ENCODE measurements around the gene GPRIN1. TPM values are rescaled to one million over a fixed set of nuclear protein-coding genes. Genes with fewer than 3 reads are reported as not detected.

GPRIN1 gene
- total RNA-seq, 4 donors from 2014 or later = 0.37 to 1.9 (median 0.90) TPM

DNA sequence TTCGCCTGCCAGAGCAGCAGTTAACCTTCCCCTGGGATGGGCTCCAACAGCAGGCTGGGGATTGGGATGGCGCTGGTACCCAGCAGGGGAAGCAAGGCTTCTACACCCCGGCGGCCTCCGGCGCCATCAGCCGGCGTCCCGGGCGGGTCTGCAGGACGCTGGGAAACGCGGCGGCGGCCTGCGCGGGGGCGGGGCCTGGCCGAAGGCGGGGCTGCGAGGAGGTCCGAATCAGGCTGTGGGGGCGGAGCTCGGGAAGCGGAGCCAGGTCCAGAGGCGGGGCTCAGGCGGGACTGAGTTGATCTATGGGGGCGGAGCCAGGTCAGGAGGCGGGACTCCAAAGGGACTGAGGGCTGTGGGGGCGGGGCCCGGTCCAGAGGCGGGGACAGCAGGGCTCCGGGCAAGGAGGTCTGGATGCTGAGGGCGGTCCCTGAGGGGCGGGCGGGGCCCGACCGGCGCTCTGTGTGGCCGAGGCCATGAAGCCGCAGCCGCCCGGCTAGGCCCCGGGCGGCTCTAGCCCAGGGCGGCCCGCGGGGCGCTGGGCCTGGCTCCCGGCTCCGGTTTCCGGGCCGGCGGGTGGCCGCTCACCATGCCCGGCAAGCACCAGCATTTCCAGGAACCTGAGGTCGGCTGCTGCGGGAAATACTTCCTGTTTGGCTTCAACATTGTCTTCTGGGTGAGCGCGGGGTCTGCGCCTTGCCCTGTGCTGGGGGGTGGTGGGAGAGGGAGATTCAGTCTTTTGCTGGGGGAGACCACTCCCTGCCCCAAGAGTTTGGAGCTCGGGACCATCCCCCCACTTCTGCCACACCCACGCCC, 37.3 kb upstream of the GPRIN1 start, which contains the start of gene TSPAN17:
Gene TSPAN17, plus strand, starts transcription at position 455 of the 813 bp plus-strand sequence. Its CDS starts 132 bp downstream, at position 587.
- TF ChIP-seq, protein P1, sequence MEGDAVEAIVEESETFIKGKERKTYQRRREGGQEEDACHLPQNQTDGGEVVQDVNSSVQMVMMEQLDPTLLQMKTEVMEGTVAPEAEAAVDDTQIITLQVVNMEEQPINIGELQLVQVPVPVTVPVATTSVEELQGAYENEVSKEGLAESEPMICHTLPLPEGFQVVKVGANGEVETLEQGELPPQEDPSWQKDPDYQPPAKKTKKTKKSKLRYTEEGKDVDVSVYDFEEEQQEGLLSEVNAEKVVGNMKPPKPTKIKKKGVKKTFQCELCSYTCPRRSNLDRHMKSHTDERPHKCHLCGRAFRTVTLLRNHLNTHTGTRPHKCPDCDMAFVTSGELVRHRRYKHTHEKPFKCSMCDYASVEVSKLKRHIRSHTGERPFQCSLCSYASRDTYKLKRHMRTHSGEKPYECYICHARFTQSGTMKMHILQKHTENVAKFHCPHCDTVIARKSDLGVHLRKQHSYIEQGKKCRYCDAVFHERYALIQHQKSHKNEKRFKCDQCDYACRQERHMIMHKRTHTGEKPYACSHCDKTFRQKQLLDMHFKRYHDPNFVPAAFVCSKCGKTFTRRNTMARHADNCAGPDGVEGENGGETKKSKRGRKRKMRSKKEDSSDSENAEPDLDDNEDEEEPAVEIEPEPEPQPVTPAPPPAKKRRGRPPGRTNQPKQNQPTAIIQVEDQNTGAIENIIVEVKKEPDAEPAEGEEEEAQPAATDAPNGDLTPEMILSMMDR (IDR thresholded peaks at IDR 0.05) = no peak
- DNase-seq (ENCODE audit: low spot score) = peak; percentile 99
- ATAC-seq (ENCODE audit: low FRiP score) = peak; percentile 100

DNA sequence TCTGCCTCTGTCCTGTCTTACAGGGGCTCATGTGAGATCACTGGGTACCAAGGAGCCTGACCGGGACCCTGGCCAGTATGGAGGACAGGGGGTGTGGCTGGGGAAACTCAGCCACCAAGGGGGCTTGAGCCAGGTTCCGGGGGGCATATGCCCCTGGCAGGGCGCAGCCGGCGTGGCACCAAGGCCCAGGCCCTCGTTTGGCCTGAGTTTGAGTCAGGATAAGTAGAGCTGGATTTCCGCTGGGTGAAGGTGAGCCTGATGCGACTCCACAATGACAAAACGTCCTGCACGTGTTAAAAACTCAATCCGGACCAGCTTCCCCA, 36.7 kb upstream of the GPRIN1 start:
- ATAC-seq (ENCODE audit: low FRiP score) = peak; percentile 1
- TF ChIP-seq, protein P1 (IDR thresholded peaks at IDR 0.05) = no peak
- no peak for DNase-seq (ENCODE audit: low spot score)

DNA sequence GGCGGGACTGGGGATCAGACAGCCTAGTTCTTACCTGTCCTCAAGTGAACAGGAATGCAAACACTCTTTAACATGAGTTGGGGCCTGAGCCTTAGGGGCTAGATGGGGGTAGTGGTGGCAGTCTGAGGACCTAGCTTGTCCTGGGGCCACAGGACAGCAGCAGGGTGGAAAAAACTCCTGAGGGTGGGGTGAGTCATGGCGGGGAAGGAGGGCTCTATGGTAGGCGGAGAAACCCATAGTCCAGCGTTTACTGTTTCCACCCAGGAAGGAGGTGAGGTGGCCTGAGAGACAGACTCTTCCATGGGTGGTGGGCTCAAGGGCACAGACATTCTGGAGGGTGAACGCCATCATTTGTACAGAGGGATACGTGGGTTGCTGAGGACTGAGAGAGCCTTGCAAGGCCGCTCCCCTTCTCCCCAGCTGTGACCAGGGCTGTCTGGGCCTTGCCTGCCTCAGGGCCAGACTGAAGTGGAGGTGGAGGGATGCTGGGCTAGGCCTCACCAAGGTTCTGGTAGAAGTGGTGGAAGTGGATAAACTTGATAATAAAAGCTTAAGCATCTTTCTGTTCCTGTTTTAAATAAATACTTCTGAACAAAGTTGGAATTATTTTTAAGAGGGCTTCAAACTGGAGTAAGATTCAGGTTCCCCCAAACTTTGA, 36.2 kb upstream of the GPRIN1 start:
- no peak for ATAC-seq (ENCODE audit: low FRiP score)
- TF ChIP-seq, protein P1 (IDR thresholded peaks at IDR 0.05) = no peak
- DNase-seq (ENCODE audit: low spot score) = no peak

DNA sequence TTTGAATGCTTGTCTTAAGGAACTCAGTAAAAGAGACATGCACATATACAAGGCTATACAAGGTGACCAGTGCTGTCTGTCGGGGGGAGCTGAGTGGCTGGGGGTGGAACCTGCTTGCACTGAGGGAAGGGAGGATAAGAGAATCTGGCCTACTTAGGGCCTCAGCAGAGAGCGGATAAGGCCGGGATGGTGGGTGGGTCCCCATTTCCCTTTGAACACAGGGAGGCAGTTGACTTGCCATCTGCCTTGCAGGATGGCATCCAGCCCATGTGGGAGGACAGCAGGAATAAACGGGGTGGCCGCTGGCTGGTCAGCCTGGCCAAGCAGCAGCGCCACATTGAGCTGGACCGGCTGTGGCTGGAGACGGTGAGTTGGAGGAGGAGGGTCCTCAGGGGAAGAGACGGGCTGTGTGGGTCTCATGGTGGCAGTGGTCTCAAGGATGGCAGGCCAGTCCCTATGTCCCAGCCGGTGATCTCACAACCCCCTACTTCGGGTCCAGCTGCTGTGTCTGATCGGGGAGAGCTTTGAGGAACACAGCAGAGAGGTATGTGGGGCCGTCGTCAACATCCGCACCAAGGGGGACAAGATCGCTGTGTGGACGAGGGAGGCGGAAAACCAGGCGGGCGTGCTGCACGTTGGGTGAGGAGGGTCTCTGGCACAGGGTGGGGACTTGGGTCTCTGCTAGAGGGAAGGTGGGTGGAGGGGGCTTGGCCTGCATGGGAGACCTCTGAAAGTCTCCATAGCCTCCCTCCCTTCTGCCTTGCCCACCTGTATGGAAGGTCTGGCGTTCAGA, 35.1 kb upstream of the GPRIN1 start:
- DNase-seq (ENCODE audit: low spot score) (no peak), ATAC-seq (ENCODE audit: low FRiP score) (no peak)
- TF ChIP-seq, protein P1 (IDR thresholded peaks at IDR 0.05) = no peak

DNA sequence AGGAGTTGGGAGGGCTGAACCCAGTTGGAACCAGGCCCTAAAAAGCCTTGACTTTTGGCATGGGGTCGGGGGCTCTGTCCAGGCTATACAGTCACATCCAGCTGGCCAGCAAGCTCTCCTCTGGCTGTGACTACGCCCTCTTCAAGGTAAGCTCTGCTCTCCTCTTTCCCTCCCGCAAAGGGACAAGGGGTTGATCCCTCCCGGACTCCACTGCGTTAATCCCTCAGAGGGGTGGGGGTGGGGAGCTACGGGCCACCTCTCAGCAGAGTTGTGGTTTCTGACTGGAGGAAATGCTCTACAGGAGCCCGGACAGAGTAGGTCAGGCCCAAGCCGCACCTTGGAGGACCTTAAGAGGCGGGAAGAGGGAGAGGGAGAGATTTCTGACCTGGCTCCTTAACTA, 34.3 kb upstream of the GPRIN1 start:
- no peak for DNase-seq (ENCODE audit: low spot score)
- no peak for ATAC-seq (ENCODE audit: low FRiP score)
- TF ChIP-seq, protein P1 (IDR thresholded peaks at IDR 0.05) = no peak

DNA sequence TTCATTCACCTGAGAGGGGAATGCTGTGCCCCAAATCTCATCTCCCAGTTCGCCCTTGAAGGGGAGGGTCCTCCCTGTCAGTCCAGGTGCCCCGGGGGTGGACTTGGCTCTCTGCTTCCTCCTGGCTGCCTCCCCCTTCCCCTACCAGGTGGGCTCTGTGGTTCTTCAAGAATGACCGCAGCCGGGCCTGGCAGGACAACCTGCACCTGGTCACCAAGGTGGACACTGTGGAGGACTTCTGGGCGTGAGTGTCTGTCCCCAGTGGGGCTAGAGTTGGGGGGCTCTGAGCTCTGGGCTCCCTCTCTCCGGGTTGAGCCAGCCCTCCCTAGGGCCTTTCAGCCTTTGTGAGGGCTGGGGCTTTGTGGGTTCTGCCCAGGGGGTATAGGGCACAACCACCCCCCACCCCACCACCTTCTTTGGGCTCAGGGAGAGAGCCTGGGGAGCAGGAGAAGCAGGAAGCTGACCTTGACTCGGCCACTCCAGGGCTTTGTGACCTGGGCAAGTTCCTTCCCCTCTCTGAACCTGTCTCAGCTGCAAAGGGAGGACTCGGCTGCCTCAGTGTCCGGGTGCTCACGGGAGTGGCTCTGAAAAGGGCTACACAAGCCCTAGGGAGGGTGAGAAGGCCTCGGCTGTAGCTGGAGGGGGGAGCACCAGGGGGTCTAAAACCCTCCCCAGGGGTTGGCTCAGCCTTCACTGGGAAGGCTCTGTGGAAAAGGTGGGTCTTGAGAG, 33.7 kb upstream of the GPRIN1 start:
- TF ChIP-seq, protein P1 (IDR thresholded peaks at IDR 0.05) = no peak
- ATAC-seq (ENCODE audit: low FRiP score) (no peak), DNase-seq (ENCODE audit: low spot score) (no peak)
